Erythroblast (primary cell): Measurements from ENCODE around the gene KIF6.

Source experiments
- GATA1 ChIP-seq: IDR thresholded peaks from 2 replicates; pipeline ENCODE4 v1.6.1; 2011; ENCODE audit warnings: low read depth, mild to moderate bottlenecking, control low read depth, low read length, moderate library complexity
- POLR2A ChIP-seq: IDR thresholded peaks from 2 replicates; pipeline ENCODE4 v1.6.1; 2011; ENCODE audit warnings: mild to moderate bottlenecking, low read length

DNA sequence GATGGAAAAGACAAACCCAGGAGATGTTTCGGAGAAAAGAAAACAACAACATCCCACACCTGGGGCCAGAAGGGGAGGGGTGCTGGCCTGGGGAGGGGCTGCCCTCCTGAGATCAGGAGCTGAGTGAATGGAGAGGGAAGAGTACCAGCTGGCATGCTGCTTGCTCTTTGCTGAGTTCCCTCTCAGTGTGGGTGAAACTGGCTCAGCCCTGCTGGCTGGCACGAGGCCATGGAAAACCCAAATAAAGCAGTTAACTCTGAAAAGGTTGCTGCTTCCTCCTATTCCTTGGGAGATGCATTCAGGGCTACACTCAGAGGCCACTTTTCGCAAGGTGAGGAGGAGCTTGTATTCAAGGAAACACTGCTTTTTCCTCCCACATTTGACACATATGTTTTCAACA, 394.7 kb downstream of the KIF6 start:
- TF ChIP-seq POLR2A (no peak), GATA1 (no peak)
